ENCODE results near the gene MEI1. TPM values are rescaled to one million over a fixed set of nuclear protein-coding genes. Genes with fewer than 3 reads are reported as not detected.

MEI1 gene
- total RNA-seq, 4 donors from 2014 or later: 1.1 to 20.5 TPM; not detected in 2

DNA sequence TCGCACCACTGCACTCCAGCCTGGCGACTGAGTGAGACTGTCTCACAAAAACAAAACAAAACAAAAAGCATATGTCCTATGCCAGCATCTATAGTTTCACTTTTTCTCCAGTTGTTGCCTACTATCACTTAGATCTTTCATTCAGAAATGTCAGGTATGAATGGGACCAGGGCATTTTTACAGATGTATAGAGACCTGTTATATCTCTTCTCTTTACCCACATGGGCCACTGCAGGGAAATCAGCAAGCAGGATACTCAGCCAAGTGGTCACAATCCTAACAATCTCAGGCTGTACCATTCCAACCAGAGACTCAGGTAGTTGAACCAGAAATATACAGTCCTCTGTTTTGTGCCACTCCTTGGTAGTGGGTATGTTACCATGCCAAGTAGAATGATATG is 117.6 kb downstream of the MEI1 start:
- no peak overlapping the region for H3K4me3 ChIP-seq
- intact Hi-C loops (cut with DNase I; ENCODE audit: low total_unique reads): no loop called here
- no peak for TF ChIP-seq POLR2A (IDR thresholded peaks at IDR 0.05)
- no peak for TF ChIP-seq EP300 (IDR thresholded peaks at IDR 0.05; ENCODE audit: low read depth)
- TF ChIP-seq, protein P1, sequence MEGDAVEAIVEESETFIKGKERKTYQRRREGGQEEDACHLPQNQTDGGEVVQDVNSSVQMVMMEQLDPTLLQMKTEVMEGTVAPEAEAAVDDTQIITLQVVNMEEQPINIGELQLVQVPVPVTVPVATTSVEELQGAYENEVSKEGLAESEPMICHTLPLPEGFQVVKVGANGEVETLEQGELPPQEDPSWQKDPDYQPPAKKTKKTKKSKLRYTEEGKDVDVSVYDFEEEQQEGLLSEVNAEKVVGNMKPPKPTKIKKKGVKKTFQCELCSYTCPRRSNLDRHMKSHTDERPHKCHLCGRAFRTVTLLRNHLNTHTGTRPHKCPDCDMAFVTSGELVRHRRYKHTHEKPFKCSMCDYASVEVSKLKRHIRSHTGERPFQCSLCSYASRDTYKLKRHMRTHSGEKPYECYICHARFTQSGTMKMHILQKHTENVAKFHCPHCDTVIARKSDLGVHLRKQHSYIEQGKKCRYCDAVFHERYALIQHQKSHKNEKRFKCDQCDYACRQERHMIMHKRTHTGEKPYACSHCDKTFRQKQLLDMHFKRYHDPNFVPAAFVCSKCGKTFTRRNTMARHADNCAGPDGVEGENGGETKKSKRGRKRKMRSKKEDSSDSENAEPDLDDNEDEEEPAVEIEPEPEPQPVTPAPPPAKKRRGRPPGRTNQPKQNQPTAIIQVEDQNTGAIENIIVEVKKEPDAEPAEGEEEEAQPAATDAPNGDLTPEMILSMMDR (IDR thresholded peaks at IDR 0.05): no peak
- TF ChIP-seq POLR2AphosphoS5 (IDR thresholded peaks at IDR 0.05): no peak
- H3K36me3 ChIP-seq: no peaks in the 10 kb centered on the region
- no peak for DNase-seq
- no peak overlapping the region for H3K27ac ChIP-seq
- no peaks in the 10 kb centered on the region for H3K9me3 ChIP-seq
- no peaks in the 10 kb centered on the region for H3K4me1 ChIP-seq
- H3K27me3 ChIP-seq: no peaks in the 10 kb centered on the region
- whole genome bisulfite sequencing, 2 donors (ENCODE audit: low coverage in 1 of 2): 82 to 93% methylated on average over 2 of the region's 2 CpGs
- in situ Hi-C loops (cut with MboI; ENCODE audit: low pct_ligation_motif_present in 1 of 4, low pct_unique_long_range_greater_than_20kb in 1 of 4, low sequenced_read_pairs in 3 of 4): loop anchor here in 1 of 4 donors (25.0 kb wide), 1 partner anchor 120 kb away; the partner anchor contains the start of genes CENPM and TNFRSF13C

DNA sequence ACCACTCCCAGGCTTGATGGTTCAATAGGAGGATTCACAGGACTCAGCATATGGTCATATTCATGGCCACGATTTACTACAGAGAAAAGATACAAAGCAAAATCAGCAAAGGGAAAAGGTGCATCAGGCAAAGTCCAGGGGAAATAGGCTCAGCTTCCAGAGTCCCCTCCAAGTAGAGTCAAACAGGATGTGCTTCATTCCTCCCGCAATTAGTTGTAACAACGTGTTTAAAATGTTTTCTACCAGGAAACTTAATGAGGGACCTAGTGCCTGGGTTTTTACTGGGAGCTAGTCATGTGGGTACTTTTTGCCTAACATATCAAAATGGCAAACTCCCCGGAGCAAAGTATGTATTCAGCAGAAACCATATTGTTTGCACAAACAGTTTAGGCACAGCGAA is 118.7 kb downstream of the MEI1 start:
- no peaks in the 10 kb centered on the region for H3K36me3 ChIP-seq
- no peaks in the 10 kb centered on the region for H3K27me3 ChIP-seq
- H3K4me3 ChIP-seq: no peak overlapping the region
- 90% methylated on average over 5 of the region's 5 CpGs; no CpG with 5 or more reads in 1 of the 2 donors for WGBS, 2 donors (ENCODE audit: low coverage in 1 of 2)
- no peak for DNase-seq
- TF ChIP-seq, protein P1 (IDR thresholded peaks at IDR 0.05): no peak
- TF ChIP-seq EP300 (IDR thresholded peaks at IDR 0.05; ENCODE audit: low read depth) (no peak), POLR2AphosphoS5 (IDR thresholded peaks at IDR 0.05) (no peak), POLR2A (IDR thresholded peaks at IDR 0.05) (no peak)
- H3K4me1 ChIP-seq: peaks cover 0 to 3% (median 1%) of the 10 kb centered on the region in 4 donors
- intact Hi-C loops (cut with DNase I; ENCODE audit: low total_unique reads): no loop called here
- no peaks in the 10 kb centered on the region for H3K9me3 ChIP-seq
- no peak overlapping the region for H3K27ac ChIP-seq
- in situ Hi-C loops (cut with MboI; ENCODE audit: low pct_ligation_motif_present in 1 of 4, low pct_unique_long_range_greater_than_20kb in 1 of 4, low sequenced_read_pairs in 3 of 4): loop anchor here in 1 of 4 donors (25.0 kb wide), 1 partner anchor 119 kb away; the partner anchor contains the start of genes CENPM and TNFRSF13C

DNA sequence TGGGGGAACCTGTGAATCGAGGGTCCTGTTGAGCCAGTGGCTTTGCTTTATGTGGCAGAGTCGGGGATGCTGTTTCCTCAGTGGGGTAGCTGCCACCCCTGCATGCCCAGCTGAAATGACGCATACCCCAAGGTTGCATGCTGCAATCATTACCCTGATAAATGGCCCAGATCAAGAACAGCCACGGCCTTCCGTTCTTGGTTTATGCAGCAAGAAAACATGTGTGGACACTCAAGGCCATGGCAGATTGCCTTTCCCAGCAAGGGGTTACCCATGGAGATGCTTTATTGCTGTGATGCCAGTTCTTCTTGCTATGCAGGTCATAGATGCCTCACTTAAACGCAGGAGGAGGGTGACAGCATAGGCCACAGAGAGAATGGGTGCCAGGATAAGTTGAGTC is 119.3 kb downstream of the MEI1 start:
- TF ChIP-seq, protein P1 (IDR thresholded peaks at IDR 0.05): no peak
- no peak for TF ChIP-seq POLR2A (IDR thresholded peaks at IDR 0.05)
- no peak for TF ChIP-seq EP300 (IDR thresholded peaks at IDR 0.05; ENCODE audit: low read depth)
- no peak for TF ChIP-seq POLR2AphosphoS5 (IDR thresholded peaks at IDR 0.05)
- Histone ChIP-seq H3K9me3 (no peaks in the 10 kb centered on the region), H3K27ac (no peak overlapping the region), H3K4me3 (no peak overlapping the region), H3K4me1 (peaks cover 0 to 6% (median 1%) of the 10 kb centered on the region in 4 donors), H3K27me3 (no peaks in the 10 kb centered on the region), H3K36me3 (no peaks in the 10 kb centered on the region)
- DNase-seq: no peak
- intact Hi-C loops (cut with DNase I; ENCODE audit: low total_unique reads): no loop called here
- in situ Hi-C loops (cut with MboI; ENCODE audit: low pct_ligation_motif_present in 1 of 4, low pct_unique_long_range_greater_than_20kb in 1 of 4, low sequenced_read_pairs in 3 of 4): loop anchor here in 1 of 4 donors (25.0 kb wide), 1 partner anchor 119 kb away; the partner anchor contains the start of genes CENPM and TNFRSF13C
- WGBS, 2 donors (ENCODE audit: low coverage in 1 of 2): 96% methylated on average over 6 of the region's 6 CpGs; no CpG with 5 or more reads in 1 of the 2 donors

DNA sequence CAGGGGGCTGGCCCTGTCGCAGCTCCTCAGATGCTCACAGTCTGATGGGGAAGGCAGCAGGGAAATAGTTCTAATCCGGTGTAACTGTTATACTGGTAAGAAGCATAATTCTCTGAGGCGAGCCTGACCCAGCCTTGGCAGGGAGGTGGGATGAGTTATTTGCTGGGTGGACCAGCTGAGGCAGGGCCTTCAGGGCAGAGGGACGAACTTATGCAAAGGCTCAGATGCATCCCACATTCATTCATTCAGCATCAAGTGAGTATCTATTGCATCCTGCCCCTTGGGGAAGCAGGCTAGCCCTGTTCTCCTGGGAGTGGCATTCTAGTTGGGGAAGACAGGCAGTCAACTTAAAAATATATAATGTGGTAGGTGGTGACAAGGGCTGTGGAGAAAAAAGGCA is 120.0 kb downstream of the MEI1 start:
- no peak for DNase-seq
- Histone ChIP-seq H3K4me3 (no peak overlapping the region), H3K9me3 (no peaks in the 10 kb centered on the region), H3K27ac (no peak overlapping the region), H3K4me1 (peaks cover 0 to 6% (median 1%) of the 10 kb centered on the region in 4 donors), H3K36me3 (no peaks in the 10 kb centered on the region), H3K27me3 (no peaks in the 10 kb centered on the region)
- in situ Hi-C loops (cut with MboI; ENCODE audit: low pct_ligation_motif_present in 1 of 4, low pct_unique_long_range_greater_than_20kb in 1 of 4, low sequenced_read_pairs in 3 of 4): loop anchor here in 1 of 4 donors (25.0 kb wide), 1 partner anchor 118 kb away; the partner anchor contains the start of genes CENPM and TNFRSF13C
- intact Hi-C loops (cut with DNase I; ENCODE audit: low total_unique reads): no loop called here
- TF ChIP-seq POLR2A (IDR thresholded peaks at IDR 0.05): no peak
- TF ChIP-seq EP300 (IDR thresholded peaks at IDR 0.05; ENCODE audit: low read depth): no peak
- TF ChIP-seq, protein P1 (IDR thresholded peaks at IDR 0.05): no peak
- TF ChIP-seq POLR2AphosphoS5 (IDR thresholded peaks at IDR 0.05): no peak
- 96% methylated on average over 4 of the region's 4 CpGs; no CpG with 5 or more reads in 1 of the 2 donors for WGBS, 2 donors (ENCODE audit: low coverage in 1 of 2)
